Effector memory CD8-positive, alpha-beta T cell (primary cell): ENCODE results near the gene WWOX.
A peak's percentile ranks its signal among the peaks of the same experiment; 100 is the strongest.

Experiments
- ATAC-seq: fragments of 150-1000 bp; cut with Tn5 transposase; replicated peaks from 2 replicates; pipeline ENCODE4 v1.10.0; 2021; ENCODE audit warnings: mild to moderate bottlenecking, moderate library complexity
- DNase-seq, 3 experiments: peaks; one replicate each; pipeline ENCODE4 v3.0.0; 2021
- H3K27ac Mint-ChIP-seq, 2 donors: one replicate each; pipeline ENCODE4 v1.8.0; 2022; ENCODE audit warnings: mild to moderate bottlenecking in 2 of 2, mixed read lengths in 2 of 2, moderate library complexity in 2 of 2
- H3K27me3 Mint-ChIP-seq, 2 donors: one replicate each; pipeline ENCODE4 v1.8.0; 2022; ENCODE audit warnings: mixed read lengths in 2 of 2
- H3K36me3 Mint-ChIP-seq: one replicate; pipeline ENCODE4 v1.8.0; 2022; ENCODE audit warnings: mild to moderate bottlenecking, moderate library complexity, mixed read lengths; ENCODE audit not compliant: insufficient read depth
- H3K4me1 Mint-ChIP-seq, 2 donors: one replicate each; pipeline ENCODE4 v1.8.0; 2022; ENCODE audit warnings: low read depth in 2 of 2, mixed read lengths in 2 of 2
- H3K4me3 Mint-ChIP-seq, 2 donors: one replicate each; pipeline ENCODE4 v1.8.0; 2022; ENCODE audit warnings: mild to moderate bottlenecking in 2 of 2, mixed read lengths in 2 of 2, moderate library complexity in 2 of 2
- H3K9me3 Mint-ChIP-seq, 2 donors: one replicate each; pipeline ENCODE4 v1.8.0; 2022; ENCODE audit warnings: mixed read lengths in 2 of 2

Gene WWOX

DNA sequence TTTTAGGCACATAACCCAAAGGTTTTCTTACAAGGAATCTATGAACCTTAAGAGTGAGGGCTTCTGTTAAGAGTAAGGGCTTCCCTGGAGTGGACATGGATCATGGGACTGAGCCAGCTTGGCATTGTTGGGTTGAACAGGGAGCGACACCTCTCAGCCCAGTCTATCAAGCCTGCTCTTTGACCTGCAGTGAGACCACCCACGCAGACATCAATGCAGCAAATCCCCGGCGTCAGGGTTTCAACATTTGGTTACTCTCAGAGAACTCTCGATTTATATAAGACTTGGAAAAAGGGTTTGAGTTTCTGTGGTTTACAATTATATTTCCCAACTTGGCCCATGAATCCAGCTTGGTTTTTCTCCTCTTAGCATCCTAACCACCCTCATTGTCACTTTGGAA lies 299.9 kb downstream of the WWOX start:
- Mint-ChIP-seq H3K36me3 (peaks cover 3% of the 10 kb centered on the region), H3K9me3 (no peaks in the 10 kb centered on the region), H3K27ac (no peak overlapping the region), H3K27me3 (no peaks in the 10 kb centered on the region), H3K4me3 (no peak overlapping the region), H3K4me1 (no peaks in the 10 kb centered on the region)
- no peak for DNase-seq
- no peak for ATAC-seq

DNA sequence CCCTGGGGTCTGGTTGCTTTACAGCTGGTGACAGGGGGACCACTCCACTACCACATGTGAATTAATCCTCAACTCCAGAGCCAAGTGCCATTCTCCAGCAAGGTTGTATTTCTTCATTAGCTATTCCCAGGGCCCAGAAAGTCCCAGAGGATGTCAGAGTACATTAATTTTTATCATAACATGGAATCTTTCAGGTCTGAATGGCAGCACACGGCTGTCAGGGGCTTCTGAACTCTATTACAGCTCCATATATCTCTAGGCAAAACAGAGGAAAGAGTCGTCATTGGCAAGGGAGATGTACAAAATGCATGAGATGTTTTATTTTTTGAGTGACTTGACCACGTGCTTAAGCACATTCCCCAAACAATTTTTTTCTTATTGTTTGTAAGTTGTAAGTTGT lies 303.4 kb downstream of the WWOX start:
- no peak overlapping the region for H3K4me3 Mint-ChIP-seq
- H3K4me1 Mint-ChIP-seq, result no peaks in the 10 kb centered on the region
- no peaks in the 10 kb centered on the region for H3K9me3 Mint-ChIP-seq
- H3K27ac Mint-ChIP-seq, result no peak overlapping the region
- DNase-seq (no peak), ATAC-seq (no peak)
- peaks cover 3% of the 10 kb centered on the region for H3K36me3 Mint-ChIP-seq
- H3K27me3 Mint-ChIP-seq, result no peaks in the 10 kb centered on the region

DNA sequence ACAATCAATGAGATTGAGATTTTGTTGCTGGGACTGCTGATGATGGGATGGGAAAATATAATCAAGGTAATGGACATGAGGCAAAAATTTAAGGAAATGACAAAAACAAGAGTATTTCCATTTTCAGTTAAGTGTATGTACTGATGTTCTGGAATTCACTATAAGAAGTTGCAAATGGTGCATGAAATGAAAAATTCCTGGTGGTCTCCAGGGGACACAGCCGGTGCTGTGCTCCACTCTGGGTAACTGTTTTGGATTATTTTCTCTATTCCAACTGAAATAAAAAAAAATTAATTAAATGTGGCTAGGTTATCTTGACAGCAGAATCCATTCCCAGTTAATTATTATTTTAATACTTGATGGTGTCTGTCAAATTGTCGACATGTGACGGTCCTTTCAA lies 305.6 kb downstream of the WWOX start:
- no peaks in the 10 kb centered on the region for H3K36me3 Mint-ChIP-seq
- no peak overlapping the region for H3K27ac Mint-ChIP-seq
- DNase-seq, result no peak
- no peak for ATAC-seq
- peaks cover 1 to 6% of the 10 kb centered on the region in 2 donors for H3K9me3 Mint-ChIP-seq
- H3K27me3 Mint-ChIP-seq, result no peaks in the 10 kb centered on the region
- no peaks in the 10 kb centered on the region for H3K4me1 Mint-ChIP-seq
- H3K4me3 Mint-ChIP-seq, result no peak overlapping the region

DNA sequence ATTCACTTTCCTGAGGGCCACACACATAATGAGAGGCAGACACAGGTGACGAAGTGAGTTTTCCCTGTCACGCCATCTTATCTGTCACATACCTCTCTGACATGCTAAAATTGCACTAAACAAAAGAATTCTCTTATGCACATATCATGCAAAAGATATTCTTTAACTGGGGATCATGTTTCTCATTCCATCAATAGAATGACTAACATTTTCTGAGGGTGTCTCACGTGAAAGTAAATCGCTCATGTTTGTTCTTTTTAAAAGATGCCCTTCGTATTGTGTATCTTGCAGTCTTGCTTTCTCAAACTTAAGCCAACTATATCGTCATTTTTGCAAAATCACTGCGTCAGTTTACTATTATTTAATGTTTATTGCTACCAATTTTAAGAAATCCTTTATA lies 306.4 kb downstream of the WWOX start:
- Mint-ChIP-seq H3K4me3 (no peak overlapping the region), H3K27me3 (no peaks in the 10 kb centered on the region), H3K36me3 (no peaks in the 10 kb centered on the region), H3K4me1 (no peaks in the 10 kb centered on the region), H3K9me3 (peaks cover 5 to 6% of the 10 kb centered on the region in 2 donors), H3K27ac (no peak overlapping the region)
- DNase-seq (no peak), ATAC-seq (no peak)

DNA sequence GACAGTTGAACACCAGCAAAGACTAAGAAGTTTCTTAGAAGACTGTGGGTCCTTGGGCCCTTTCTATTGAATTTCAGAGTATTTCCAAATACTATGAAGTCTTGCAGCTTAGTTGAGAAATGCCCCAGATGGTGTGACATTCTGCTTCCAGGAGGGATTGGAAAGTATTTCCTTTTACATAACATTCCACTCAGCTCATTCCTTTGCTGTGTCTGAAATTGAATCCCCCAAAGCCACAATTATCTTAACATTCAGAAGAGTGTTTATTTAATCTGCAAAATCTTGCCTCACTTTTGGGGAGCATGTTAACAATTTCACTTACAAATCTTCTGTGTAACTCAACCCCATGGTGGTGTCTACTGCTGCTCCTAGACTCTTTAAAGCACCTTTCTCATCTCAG lies 307.7 kb downstream of the WWOX start:
- ATAC-seq, result no peak
- no peaks in the 10 kb centered on the region for H3K36me3 Mint-ChIP-seq
- no peaks in the 10 kb centered on the region for H3K4me1 Mint-ChIP-seq
- DNase-seq, result no peak
- H3K4me3 Mint-ChIP-seq, result no peak overlapping the region
- no peaks in the 10 kb centered on the region for H3K27me3 Mint-ChIP-seq
- H3K9me3 Mint-ChIP-seq, result peaks cover 8 to 13% of the 10 kb centered on the region in 2 donors
- no peak overlapping the region for H3K27ac Mint-ChIP-seq

DNA sequence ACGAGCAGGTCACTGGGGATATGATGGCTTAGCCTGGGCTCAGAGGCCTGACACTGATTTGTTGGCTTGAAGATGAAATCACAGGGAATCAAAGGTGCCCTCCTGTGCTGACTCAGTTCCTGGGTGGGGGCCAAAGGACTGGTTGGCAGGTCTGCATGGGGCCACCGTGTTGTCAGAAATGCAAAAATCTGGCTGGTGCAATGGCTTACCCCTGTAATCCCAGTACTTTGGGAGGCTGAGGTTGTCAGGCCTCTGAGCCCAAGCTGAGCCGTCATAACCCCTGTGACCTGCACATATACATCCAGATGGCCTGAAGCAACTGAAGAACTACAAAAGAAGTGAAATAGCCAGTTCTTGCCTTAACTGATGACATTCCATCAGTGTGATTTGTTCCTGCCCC lies 314.2 kb downstream of the WWOX start:
- ATAC-seq (no peak), DNase-seq (no peak)
- Mint-ChIP-seq H3K36me3 (peaks cover 3% of the 10 kb centered on the region), H3K27me3 (no peaks in the 10 kb centered on the region), H3K27ac (no peak overlapping the region), H3K4me3 (no peak overlapping the region), H3K9me3 (peaks cover 17 to 25% of the 10 kb centered on the region in 2 donors), H3K4me1 (no peaks in the 10 kb centered on the region)

DNA sequence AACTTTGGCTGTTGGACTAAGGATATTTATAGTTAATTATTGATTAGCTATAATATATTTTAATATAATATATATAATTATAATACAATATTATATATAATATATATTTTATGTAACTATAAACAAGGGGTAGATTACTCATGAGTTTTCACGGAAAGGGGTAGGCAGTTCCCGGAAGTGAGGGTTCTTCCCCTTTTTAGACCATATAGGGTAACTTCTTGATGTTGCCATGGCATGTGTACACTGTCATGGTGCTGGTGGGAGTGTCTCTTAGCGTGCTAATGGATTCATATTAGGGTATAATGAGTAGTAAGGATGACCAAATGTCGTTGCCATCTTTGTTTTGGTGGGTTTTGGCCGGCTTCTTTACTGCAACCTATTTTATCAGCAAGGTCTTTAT lies 315.6 kb downstream of the WWOX start:
- Mint-ChIP-seq H3K9me3 (peaks cover 15 to 24% of the 10 kb centered on the region in 2 donors), H3K4me3 (no peak overlapping the region), H3K27ac (no peak overlapping the region), H3K4me1 (no peaks in the 10 kb centered on the region), H3K27me3 (no peaks in the 10 kb centered on the region), H3K36me3 (peaks cover 3% of the 10 kb centered on the region)
- ATAC-seq (no peak), DNase-seq (no peak)

DNA sequence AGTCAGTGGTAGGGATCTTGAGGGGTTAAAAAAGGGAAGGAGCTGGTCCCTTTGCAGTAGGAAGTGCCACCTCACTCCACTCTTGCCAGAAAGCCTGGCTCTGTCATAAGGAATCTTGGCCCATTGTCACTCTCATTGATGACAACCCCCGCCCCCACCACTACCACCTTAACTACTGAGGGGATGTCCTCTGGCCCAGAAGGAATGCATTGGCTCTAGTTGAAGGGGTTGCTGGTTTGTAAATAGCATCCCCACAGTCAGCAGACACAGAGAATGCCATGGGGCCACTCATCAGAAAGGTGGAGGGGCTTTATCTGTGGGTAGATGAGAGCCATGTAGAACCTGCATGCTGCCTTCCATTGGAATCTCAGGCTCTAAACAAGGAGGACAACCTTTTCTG lies 316.2 kb downstream of the WWOX start:
- no peak for DNase-seq
- Mint-ChIP-seq H3K36me3 (peaks cover 3% of the 10 kb centered on the region), H3K4me1 (no peaks in the 10 kb centered on the region), H3K4me3 (no peak overlapping the region), H3K27me3 (no peaks in the 10 kb centered on the region), H3K27ac (no peak overlapping the region), H3K9me3 (peaks cover 15 to 21% of the 10 kb centered on the region in 2 donors)
- no peak for ATAC-seq

DNA sequence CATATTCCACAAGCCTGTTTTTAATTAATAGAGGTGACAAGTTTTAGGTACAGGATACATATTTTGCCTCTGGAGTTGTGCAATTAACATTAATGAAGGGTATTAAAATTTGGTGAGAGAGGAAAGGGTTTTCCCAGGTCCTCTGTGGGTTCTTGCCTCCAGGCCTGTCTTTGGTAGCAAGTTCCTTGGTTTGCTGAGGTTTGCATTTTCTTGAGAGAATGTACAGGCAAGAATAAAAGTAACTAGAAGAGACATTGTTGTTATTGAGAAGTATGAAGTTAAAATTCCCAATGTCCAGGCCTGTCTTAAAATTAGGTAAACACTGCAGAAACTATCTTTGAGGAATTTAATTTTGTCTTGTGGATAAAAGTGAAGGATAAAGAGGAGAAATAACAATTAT lies 316.9 kb downstream of the WWOX start:
- Mint-ChIP-seq H3K27me3 (no peaks in the 10 kb centered on the region), H3K4me1 (no peaks in the 10 kb centered on the region)

DNA sequence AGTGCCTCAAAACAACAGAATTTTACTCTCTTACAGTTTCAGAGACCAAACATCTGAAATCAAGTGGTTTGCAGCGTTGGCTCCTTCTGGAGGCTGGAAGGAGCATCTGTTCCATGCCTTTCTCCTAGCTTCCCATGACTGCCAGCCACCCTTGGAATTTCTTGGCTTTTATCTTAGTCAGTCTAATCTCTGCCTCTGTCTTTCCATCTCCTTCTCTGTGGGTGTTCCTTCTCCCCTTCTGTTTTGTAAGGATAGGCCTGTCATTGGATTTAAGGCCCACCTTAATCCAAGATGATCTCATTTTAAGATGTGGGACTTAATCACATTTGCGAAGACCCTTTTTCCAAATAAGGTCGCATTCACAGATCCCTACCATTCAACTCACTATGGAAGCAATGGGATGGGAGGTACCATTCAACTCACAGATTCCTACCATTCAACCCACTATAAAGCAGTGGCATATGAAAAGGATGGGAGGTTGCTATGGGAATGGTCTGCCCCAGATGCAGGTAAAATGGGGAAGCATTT lies 321.8 kb downstream of the WWOX start:
- H3K27me3 Mint-ChIP-seq, result no peaks in the 10 kb centered on the region
- DNase-seq, result no peak
- no peak for ATAC-seq
- no peak overlapping the region for H3K4me3 Mint-ChIP-seq
- peak overlapping the region in 1 of 2 donors; percentile 28 for H3K27ac Mint-ChIP-seq
- peaks cover 3% of the 10 kb centered on the region for H3K36me3 Mint-ChIP-seq
- H3K9me3 Mint-ChIP-seq, result no peaks in the 10 kb centered on the region
- no peaks in the 10 kb centered on the region for H3K4me1 Mint-ChIP-seq

More for the DNA sequence above, 316.9 kb downstream of the WWOX start:
- no peak for DNase-seq
- no peak overlapping the region for H3K27ac Mint-ChIP-seq
- no peak overlapping the region for H3K4me3 Mint-ChIP-seq
- no peak for ATAC-seq
- peaks cover 3% of the 10 kb centered on the region for H3K36me3 Mint-ChIP-seq
- peaks cover 15 to 20% of the 10 kb centered on the region in 2 donors for H3K9me3 Mint-ChIP-seq

DNA sequence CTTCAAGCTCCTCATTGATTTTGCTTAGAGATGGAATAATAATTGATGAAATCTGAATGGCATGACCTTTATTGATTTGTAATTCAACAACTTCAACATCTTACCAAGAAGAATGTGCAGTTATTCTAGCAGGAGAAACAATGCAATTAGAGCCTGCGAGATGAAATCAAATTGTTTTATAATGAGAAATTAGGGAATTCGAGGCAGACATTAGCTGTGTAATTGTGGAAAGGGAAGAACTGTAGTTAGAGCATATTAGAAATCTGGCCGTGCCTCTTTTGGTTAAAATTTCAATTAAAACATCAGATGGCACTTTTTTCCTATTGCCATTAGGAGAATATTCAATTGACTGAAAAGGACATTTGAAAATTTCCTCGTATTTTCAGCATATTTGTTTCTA lies 325.8 kb downstream of the WWOX start:
- no peaks in the 10 kb centered on the region for H3K27me3 Mint-ChIP-seq
- H3K36me3 Mint-ChIP-seq, result no peaks in the 10 kb centered on the region
- no peak overlapping the region for H3K4me3 Mint-ChIP-seq
- no peak overlapping the region for H3K27ac Mint-ChIP-seq
- ATAC-seq (no peak), DNase-seq (no peak)
- H3K9me3 Mint-ChIP-seq, result no peaks in the 10 kb centered on the region
- peaks cover 0 to 5% of the 10 kb centered on the region in 2 donors for H3K4me1 Mint-ChIP-seq

DNA sequence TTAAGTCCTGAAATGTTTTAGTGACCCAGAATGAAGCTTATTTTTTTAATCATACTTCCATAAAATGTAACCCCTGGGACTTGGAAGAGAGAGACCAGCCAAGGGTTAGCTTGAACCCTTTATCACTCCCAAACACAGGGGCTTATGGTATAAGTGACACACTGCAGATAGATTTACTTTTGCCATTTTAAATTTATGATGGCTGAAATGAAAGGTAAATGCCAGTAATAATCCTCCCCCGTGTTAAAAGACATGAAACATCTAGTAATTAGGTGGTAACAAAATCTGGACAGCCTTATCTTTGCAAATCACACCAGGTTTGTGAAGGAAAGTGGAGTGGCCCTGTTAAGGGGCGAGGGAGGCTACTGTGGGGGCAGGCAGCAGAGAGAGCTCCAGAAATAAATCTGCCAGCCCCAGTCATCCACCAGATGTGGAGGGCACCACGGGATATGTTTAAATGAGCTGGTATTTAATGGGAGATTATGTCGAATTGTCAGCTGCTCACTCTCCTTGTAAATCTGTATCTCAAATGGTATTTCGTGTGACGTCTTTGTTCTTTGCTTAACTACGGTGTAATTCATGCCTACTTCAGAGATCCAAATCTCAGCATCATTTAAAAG lies 326.5 kb downstream of the WWOX start:
- H3K27me3 Mint-ChIP-seq, result no peaks in the 10 kb centered on the region
- DNase-seq, result no peak

DNA sequence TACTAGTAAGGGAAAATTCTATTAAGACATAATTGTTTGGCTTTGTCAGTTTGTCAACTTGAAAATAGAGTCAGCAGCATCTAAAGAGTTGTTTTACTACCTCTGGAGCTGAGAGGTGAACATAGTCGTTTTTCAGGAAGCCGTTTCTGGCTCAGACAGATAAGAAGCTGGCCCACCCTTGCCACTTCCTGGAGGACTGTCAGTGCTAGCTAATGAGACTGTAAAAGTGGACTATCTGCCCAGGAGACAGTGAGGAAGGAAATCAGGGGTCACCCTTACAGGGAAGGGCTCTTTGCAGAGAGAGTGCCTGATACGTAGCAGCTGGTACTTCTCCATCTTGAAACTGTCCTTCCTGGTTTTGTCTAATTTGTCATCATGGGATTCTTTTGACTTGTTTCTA lies 328.7 kb downstream of the WWOX start:
- Mint-ChIP-seq H3K4me3 (no peak overlapping the region), H3K27me3 (no peaks in the 10 kb centered on the region), H3K9me3 (no peaks in the 10 kb centered on the region), H3K27ac (no peak overlapping the region), H3K36me3 (no peaks in the 10 kb centered on the region), H3K4me1 (peaks cover 0 to 5% of the 10 kb centered on the region in 2 donors)
- DNase-seq (no peak), ATAC-seq (no peak)

More for the DNA sequence above, 326.5 kb downstream of the WWOX start:
- Mint-ChIP-seq H3K4me3 (no peak overlapping the region), H3K27ac (no peak overlapping the region), H3K36me3 (no peaks in the 10 kb centered on the region), H3K9me3 (no peaks in the 10 kb centered on the region), H3K4me1 (peaks cover 0 to 5% of the 10 kb centered on the region in 2 donors)
- ATAC-seq, result no peak

DNA sequence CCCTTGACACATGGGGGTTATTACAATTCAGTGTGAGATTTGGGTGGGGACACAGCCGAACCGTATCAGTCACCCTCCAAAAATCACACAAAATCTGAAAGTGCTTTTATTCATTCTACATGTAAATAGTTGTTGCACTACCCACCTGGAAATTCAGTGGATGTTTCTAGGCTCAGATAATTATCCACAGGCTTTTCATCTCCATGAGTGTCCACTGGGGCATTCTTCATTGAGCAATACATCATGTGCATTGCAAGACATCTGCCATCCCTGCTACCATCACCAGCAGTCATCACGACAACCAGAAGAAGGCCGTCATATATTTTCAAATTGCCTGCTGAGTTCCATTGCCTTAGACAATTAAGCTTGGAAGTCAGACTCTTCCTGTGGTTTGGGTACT lies 330.8 kb downstream of the WWOX start:
- Mint-ChIP-seq H3K27ac (no peak overlapping the region), H3K9me3 (no peaks in the 10 kb centered on the region), H3K27me3 (no peaks in the 10 kb centered on the region), H3K4me3 (no peak overlapping the region), H3K4me1 (peaks cover 0 to 5% of the 10 kb centered on the region in 2 donors), H3K36me3 (peaks cover 8% of the 10 kb centered on the region)
- no peak for ATAC-seq
- no peak for DNase-seq
